Measurements from ENCODE around the gene RPL15. TPM values are rescaled to one million over a fixed set of nuclear protein-coding genes. Genes with fewer than 3 reads are reported as not detected.

Gene RPL15
- total and polyA plus RNA-seq, 4 donors = 604 to 1,364 (median 1,055) TPM

DNA sequence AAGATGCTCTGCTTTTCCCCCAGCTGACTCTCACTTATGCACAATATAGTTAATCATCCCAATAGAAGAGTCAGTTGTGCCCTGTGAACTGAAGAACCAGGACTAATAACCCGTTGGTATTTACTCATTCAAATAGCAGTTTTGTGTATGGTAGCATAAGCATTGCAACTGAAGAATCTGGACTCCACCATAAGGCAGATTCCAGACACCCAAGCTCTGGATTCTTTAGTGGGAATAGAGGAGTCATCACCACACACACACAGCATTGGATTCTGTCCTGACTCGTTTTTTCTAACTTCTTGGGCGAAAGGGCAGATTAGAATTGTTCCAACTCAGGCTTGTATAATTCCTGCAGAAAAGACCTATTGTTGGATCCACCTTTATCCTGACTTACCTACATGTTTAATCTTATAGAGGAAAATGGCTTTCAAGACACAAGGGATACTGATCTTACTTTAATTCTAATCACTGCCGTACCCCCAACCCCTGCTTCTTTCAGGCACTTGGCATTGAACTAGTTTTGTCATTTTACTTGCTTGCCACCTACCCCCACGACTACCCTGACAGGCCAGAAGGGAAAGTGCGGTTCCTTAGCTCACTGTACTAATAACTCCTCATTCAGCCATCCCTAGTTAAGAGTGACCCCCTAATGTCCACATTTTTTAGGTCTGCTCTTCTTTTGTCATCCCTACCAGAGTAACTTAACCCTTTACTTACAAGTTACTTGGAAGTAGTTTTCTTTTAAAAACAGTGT lies 42.4 kb upstream of the RPL15 start:
- no peak overlapping the region for H3K4me3 ChIP-seq (ENCODE audit: low read depth in 1 of 3, low read length in 3 of 3)
- H3K9me3 ChIP-seq (ENCODE audit: control insufficient read depth in 4 of 4, low read length in 3 of 4) = no peaks in the 10 kb centered on the region
- no peak for DNase-seq (ENCODE audit: low spot score)
- peaks cover 0 to 13% (median 1%) of the 10 kb centered on the region in 4 donors for H3K4me1 ChIP-seq (ENCODE audit: control insufficient read depth in 4 of 4, insufficient read depth in 4 of 4, low read length in 3 of 4)
- 78% methylated on average over 6 of the region's 6 CpGs for WGBS
- no peaks in the 10 kb centered on the region for H3K36me3 ChIP-seq (ENCODE audit: control insufficient read depth in 4 of 4, insufficient read depth in 3 of 4, low read depth in 1 of 4, low read length in 3 of 4)
- H3K27me3 ChIP-seq (ENCODE audit: control insufficient read depth in 4 of 4, insufficient read depth in 4 of 4, low read length in 3 of 4) = no peaks in the 10 kb centered on the region
- no peak overlapping the region for H3K27ac ChIP-seq (ENCODE audit: low read depth in 1 of 2, low read length in 2 of 2)
- TF ChIP-seq RAD21 (IDR thresholded peaks at IDR 0.05) = no peak
- TF ChIP-seq FOXA2 (IDR thresholded peaks at IDR 0.05) = no peak
- TF ChIP-seq, protein P1, sequence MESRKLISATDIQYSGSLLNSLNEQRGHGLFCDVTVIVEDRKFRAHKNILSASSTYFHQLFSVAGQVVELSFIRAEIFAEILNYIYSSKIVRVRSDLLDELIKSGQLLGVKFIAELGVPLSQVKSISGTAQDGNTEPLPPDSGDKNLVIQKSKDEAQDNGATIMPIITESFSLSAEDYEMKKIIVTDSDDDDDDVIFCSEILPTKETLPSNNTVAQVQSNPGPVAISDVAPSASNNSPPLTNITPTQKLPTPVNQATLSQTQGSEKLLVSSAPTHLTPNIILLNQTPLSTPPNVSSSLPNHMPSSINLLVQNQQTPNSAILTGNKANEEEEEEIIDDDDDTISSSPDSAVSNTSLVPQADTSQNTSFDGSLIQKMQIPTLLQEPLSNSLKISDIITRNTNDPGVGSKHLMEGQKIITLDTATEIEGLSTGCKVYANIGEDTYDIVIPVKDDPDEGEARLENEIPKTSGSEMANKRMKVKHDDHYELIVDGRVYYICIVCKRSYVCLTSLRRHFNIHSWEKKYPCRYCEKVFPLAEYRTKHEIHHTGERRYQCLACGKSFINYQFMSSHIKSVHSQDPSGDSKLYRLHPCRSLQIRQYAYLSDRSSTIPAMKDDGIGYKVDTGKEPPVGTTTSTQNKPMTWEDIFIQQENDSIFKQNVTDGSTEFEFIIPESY (IDR thresholded peaks at IDR 0.05) = no peak
- TF ChIP-seq HNF4G (IDR thresholded peaks at IDR 0.05) = no peak
- TF ChIP-seq, protein P2, sequence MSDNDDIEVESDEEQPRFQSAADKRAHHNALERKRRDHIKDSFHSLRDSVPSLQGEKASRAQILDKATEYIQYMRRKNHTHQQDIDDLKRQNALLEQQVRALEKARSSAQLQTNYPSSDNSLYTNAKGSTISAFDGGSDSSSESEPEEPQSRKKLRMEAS (IDR thresholded peaks at IDR 0.05) = no peak
- TF ChIP-seq FOXA1 (IDR thresholded peaks at IDR 0.05) = no peak
- TF ChIP-seq, protein P3, sequence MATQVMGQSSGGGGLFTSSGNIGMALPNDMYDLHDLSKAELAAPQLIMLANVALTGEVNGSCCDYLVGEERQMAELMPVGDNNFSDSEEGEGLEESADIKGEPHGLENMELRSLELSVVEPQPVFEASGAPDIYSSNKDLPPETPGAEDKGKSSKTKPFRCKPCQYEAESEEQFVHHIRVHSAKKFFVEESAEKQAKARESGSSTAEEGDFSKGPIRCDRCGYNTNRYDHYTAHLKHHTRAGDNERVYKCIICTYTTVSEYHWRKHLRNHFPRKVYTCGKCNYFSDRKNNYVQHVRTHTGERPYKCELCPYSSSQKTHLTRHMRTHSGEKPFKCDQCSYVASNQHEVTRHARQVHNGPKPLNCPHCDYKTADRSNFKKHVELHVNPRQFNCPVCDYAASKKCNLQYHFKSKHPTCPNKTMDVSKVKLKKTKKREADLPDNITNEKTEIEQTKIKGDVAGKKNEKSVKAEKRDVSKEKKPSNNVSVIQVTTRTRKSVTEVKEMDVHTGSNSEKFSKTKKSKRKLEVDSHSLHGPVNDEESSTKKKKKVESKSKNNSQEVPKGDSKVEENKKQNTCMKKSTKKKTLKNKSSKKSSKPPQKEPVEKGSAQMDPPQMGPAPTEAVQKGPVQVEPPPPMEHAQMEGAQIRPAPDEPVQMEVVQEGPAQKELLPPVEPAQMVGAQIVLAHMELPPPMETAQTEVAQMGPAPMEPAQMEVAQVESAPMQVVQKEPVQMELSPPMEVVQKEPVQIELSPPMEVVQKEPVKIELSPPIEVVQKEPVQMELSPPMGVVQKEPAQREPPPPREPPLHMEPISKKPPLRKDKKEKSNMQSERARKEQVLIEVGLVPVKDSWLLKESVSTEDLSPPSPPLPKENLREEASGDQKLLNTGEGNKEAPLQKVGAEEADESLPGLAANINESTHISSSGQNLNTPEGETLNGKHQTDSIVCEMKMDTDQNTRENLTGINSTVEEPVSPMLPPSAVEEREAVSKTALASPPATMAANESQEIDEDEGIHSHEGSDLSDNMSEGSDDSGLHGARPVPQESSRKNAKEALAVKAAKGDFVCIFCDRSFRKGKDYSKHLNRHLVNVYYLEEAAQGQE (IDR thresholded peaks at IDR 0.05) = no peak
- TF ChIP-seq HNF4A (conservative IDR thresholded peaks at IDR 0.05) = no peak
- TF ChIP-seq, protein P4, sequence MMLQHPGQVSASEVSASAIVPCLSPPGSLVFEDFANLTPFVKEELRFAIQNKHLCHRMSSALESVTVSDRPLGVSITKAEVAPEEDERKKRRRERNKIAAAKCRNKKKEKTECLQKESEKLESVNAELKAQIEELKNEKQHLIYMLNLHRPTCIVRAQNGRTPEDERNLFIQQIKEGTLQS (IDR thresholded peaks at IDR 0.05) = no peak
- TF ChIP-seq JUND (IDR thresholded peaks at IDR 0.05) = no peak
- TF ChIP-seq SP1 (IDR thresholded peaks at IDR 0.05) = no peak
- TF ChIP-seq NR2F2 (IDR thresholded peaks at IDR 0.05) = no peak
- TF ChIP-seq, protein P5, sequence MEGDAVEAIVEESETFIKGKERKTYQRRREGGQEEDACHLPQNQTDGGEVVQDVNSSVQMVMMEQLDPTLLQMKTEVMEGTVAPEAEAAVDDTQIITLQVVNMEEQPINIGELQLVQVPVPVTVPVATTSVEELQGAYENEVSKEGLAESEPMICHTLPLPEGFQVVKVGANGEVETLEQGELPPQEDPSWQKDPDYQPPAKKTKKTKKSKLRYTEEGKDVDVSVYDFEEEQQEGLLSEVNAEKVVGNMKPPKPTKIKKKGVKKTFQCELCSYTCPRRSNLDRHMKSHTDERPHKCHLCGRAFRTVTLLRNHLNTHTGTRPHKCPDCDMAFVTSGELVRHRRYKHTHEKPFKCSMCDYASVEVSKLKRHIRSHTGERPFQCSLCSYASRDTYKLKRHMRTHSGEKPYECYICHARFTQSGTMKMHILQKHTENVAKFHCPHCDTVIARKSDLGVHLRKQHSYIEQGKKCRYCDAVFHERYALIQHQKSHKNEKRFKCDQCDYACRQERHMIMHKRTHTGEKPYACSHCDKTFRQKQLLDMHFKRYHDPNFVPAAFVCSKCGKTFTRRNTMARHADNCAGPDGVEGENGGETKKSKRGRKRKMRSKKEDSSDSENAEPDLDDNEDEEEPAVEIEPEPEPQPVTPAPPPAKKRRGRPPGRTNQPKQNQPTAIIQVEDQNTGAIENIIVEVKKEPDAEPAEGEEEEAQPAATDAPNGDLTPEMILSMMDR (IDR thresholded peaks at IDR 0.05; ENCODE audit: low read depth, low read length, missing input control) = no peak
- no peak for TF ChIP-seq EGR1 (IDR thresholded peaks at IDR 0.05; ENCODE audit: low read depth in 2 of 2)
- no peak for TF ChIP-seq GABPA (IDR thresholded peaks at IDR 0.05 in 1 of 2, conservative IDR thresholded peaks at IDR 0.05 in 1 of 2)
- TF ChIP-seq RXRA (IDR thresholded peaks at IDR 0.05) = no peak
- H3K9ac ChIP-seq (ENCODE audit: low read depth in 1 of 2, low read length in 2 of 2) = no peak overlapping the region

Measured in liver (tissue), 9 donors.